Natural killer cell treated with Interleukin-12 subunit alpha and Interleukin-12 subunit beta and Interleukin-15 and Interleukin-18, amount 100 ng/mL, for 72 hours (primary cell): ENCODE data around the gene OR5I1. TPM values are rescaled to one million over a fixed set of nuclear protein-coding genes. Genes with fewer than 3 reads are reported as not detected.
"Not testable (repeated sequence)": the region's sequence is repeated elsewhere in the genome, so short reads cannot be mapped to it uniquely, and the experiment has no call there.

Source experiments
- ATAC-seq, 2 donors: fragments of 150-1000 bp; cut with Tn5 transposase in 1 of 2; sonication (Bioruptor Pico), chemical (Tn5 transposase) in 1 of 2; 2 replicates each; pipeline ENCODE4 v1.10.0; 2021
- DNase-seq: peaks from one replicate; pipeline ENCODE4 v3.0.0; 2022; ENCODE audit warnings: low spot score
- H3K27ac Mint-ChIP-seq, 2 donors: 1 replicate in 1 of 2; 2 replicates in 1 of 2; pipeline ENCODE4 v1.8.0; 2022; ENCODE audit warnings: mixed read lengths in 2 of 2, mild to moderate bottlenecking in 1 of 2, moderate library complexity in 1 of 2
- H3K27me3 Mint-ChIP-seq, 2 donors: 1 replicate in 1 of 2; 2 replicates in 1 of 2; pipeline ENCODE4 v1.8.0; 2022; ENCODE audit warnings: mixed read lengths in 2 of 2
- H3K36me3 Mint-ChIP-seq: one replicate; pipeline ENCODE4 v1.8.0; 2022; ENCODE audit warnings: mixed read lengths
- H3K4me1 Mint-ChIP-seq, 2 donors: 1 replicate in 1 of 2; 2 replicates in 1 of 2; pipeline ENCODE4 v1.8.0; 2022; ENCODE audit warnings: low read depth in 2 of 2, mixed read lengths in 2 of 2, mild to moderate bottlenecking in 1 of 2
- H3K4me3 Mint-ChIP-seq: one replicate; pipeline ENCODE4 v1.8.0; 2022; ENCODE audit warnings: mixed read lengths
- H3K9me3 Mint-ChIP-seq: 2 replicates; pipeline ENCODE4 v1.8.0; 2022; ENCODE audit warnings: mixed read lengths
- total RNA-seq, 2 donors: library from RNA; stranded (reverse); gene quantifications; one replicate each; pipeline ENCODE4 v1.2.3, GENCODE V29; 2022

The OR5I1 gene
- not detected for total RNA-seq

DNA sequence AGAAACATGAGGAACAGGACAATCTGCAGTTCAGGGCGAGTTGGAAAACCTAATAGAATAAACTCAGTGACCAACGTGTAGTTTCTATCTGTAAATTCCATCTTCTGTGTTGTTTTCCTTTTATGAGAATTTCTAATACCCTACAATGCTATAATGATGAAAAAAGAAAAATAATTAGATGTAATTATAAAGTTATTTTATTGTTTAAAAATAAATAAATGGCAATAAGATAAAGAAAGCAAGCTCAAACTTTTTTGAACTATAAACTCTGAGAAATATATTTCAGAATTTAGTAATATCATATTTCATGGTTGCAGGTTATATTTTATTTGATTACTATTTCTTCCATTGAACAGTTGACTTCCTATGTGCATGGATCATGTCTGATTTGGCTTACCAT lies at the start of gene OR5I1:
TSS of gene OR5I1 (minus strand) at position 101 of the 400 bp plus-strand sequence. CDS start at position 101, 0 bp downstream.
- Mint-ChIP-seq H3K9me3 (peaks cover 14% of the 10 kb centered on the region), H3K4me3 (no peak within 1 kb of the TSS), H3K36me3 (no peaks in the 10 kb centered on the region), H3K27me3 (no peaks in the 10 kb centered on the region), H3K4me1 (no peaks in the 10 kb centered on the region), H3K27ac (no peak within 1 kb of the TSS)
- ATAC-seq (no peak), DNase-seq (no peak)

- peaks cover 19% of the 10 kb centered on the region for H3K9me3 Mint-ChIP-seq
- no peak overlapping the region for H3K4me3 Mint-ChIP-seq
- no peaks in the 10 kb centered on the region for H3K4me1 Mint-ChIP-seq
- no peaks in the 10 kb centered on the region for H3K36me3 Mint-ChIP-seq
- H3K27ac Mint-ChIP-seq, result no peak overlapping the region
- ATAC-seq (no peak), DNase-seq (no peak)
- no peaks in the 10 kb centered on the region for H3K27me3 Mint-ChIP-seq
Measured at GRCh38 chr11:55970935-55971334, 34.7 kb upstream of the OR5I1 start.

- no peak within 1 kb of the TSS for H3K4me3 Mint-ChIP-seq
- no peak for DNase-seq
- no peak for ATAC-seq
- no peaks in the 10 kb centered on the region for H3K36me3 Mint-ChIP-seq
- no peak within 1 kb of the TSS for H3K27ac Mint-ChIP-seq
- H3K4me1 Mint-ChIP-seq, result no peaks in the 10 kb centered on the region
- H3K27me3 Mint-ChIP-seq, result no peaks in the 10 kb centered on the region
- H3K9me3 Mint-ChIP-seq, result peaks cover 19% of the 10 kb centered on the region
Measured at GRCh38 chr11:55969845-55970244, 33.6 kb upstream of the OR5I1 start, which contains the start of gene OR10AG1. Gene OR10AG1, minus strand, starts transcription at chr11:55969945. Its CDS starts 38 bp downstream, at chr11:55969907.

DNA sequence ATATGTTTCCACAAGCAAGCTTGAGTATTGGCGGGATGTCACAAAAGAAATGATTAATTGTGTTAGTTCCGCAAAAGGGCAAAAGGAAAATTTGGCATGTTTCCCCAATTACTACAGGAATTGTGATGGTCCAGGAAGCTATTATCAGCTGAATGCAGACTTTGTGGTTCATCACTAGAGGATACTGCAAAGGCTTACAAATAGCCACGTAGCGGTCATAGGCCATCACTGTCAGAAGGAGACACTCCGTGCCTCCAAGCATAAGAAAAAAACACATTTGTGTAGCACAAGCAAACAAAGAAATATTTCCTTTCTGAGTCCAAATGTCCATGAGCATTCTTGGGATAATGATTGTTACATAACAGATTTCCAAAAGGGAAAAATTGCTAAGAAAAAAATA lies 31.7 kb upstream of the OR5I1 start:
- no peak overlapping the region for H3K27ac Mint-ChIP-seq
- no peaks in the 10 kb centered on the region for H3K36me3 Mint-ChIP-seq
- no peaks in the 10 kb centered on the region for H3K27me3 Mint-ChIP-seq
- no peaks in the 10 kb centered on the region for H3K4me1 Mint-ChIP-seq
- DNase-seq (no peak), ATAC-seq (no peak)
- no peak overlapping the region for H3K4me3 Mint-ChIP-seq
- H3K9me3 Mint-ChIP-seq, result peaks cover 15% of the 10 kb centered on the region

DNA sequence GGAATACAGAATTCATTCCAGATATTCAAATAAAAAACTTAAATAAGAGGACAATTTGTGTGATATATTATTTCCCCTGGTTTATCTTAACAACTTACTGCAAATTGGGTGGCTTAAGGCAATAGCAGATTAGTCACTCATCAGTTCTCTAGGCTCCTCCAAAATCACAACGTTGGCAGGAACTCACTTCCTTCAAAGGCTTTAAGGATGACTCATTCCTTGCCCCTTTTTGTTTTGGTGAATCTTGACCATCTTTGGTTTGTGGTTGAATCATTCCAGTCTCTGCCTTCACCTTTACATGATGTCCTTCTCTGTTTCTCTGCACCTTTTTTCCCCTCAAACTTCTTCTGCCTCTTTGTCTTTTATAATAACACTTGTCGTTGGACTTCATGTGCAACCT lies 30.2 kb upstream of the OR5I1 start:
- Mint-ChIP-seq H3K9me3 (peaks cover 8% of the 10 kb centered on the region), H3K27ac (no peak overlapping the region)
- no peak for ATAC-seq

DNA sequence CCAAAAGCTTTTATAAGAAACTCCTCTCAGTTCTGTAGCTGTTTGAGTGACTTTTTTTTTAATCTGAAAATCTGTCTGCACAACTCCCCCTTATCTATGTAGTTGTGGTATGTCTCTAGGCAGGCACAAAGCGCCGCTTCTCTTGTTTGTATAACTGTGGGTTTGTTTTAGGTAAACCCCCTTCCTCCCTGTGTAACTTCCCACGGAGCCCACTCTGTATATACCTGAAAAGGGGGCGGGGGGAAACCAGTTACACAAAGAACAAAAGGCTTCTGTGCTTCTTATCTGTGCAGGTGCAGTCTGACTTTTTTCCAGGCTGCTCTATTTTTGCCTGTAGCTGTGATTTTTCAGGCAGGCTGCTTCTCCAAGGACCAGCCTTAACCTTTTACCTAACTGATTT lies 20.3 kb upstream of the OR5I1 start:
- H3K36me3 Mint-ChIP-seq, result no peaks in the 10 kb centered on the region
- H3K27ac Mint-ChIP-seq, result no peak overlapping the region
- no peak overlapping the region for H3K4me3 Mint-ChIP-seq
- H3K9me3 Mint-ChIP-seq, result peaks cover 7% of the 10 kb centered on the region
- H3K4me1 Mint-ChIP-seq, result no peaks in the 10 kb centered on the region
- ATAC-seq (no peak), DNase-seq (no peak)
- H3K27me3 Mint-ChIP-seq, result no peaks in the 10 kb centered on the region

More for the DNA sequence above, 30.2 kb upstream of the OR5I1 start:
- H3K4me1 Mint-ChIP-seq, result no peaks in the 10 kb centered on the region
- H3K27me3 Mint-ChIP-seq, result no peaks in the 10 kb centered on the region
- no peak overlapping the region for H3K4me3 Mint-ChIP-seq
- H3K36me3 Mint-ChIP-seq, result no peaks in the 10 kb centered on the region
- no peak for DNase-seq

GRCh38 chr11:55949330-55949729 lies 13.1 kb upstream of the OR5I1 start:
- H3K27ac Mint-ChIP-seq, result no peak overlapping the region
- no peaks in the 10 kb centered on the region for H3K36me3 Mint-ChIP-seq
- ATAC-seq (no peak), DNase-seq (no peak)
- H3K4me1 Mint-ChIP-seq, result no peaks in the 10 kb centered on the region
- H3K27me3 Mint-ChIP-seq, result no peaks in the 10 kb centered on the region
- no peak overlapping the region for H3K4me3 Mint-ChIP-seq
- peaks cover 20% of the 10 kb centered on the region for H3K9me3 Mint-ChIP-seq

DNA sequence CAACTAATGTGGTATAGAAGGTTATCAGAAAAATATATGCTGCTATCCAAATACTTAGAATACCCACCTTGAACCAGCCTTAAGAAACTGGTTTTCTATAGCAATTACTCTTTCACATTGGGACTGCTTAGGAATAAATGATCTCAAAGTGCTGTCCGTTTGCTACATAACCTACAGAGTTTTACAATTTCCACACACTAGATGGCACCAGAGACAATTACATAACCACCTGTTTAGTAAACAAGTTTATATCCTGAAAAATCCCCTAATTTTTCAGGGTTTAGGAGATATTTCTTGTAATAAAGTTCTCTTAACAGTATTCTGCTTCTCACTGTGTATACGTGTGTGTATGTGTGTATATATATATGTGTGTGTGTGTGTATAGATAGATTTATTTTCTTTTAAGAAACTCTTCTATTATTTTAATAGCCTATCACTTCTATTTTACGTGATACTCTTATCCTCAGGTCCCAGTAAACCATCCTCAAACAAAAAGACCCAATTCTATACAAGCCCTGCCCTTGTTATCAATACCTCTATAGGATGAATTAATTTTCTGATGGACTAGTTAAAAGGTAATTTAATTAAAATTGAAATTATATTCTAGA lies 6.7 kb upstream of the OR5I1 start:
- Mint-ChIP-seq H3K4me1 (no peaks in the 10 kb centered on the region), H3K4me3 (no peak overlapping the region), H3K27me3 (no peaks in the 10 kb centered on the region), H3K36me3 (no peaks in the 10 kb centered on the region), H3K9me3 (peaks cover 2% of the 10 kb centered on the region), H3K27ac (no peak overlapping the region)
- DNase-seq, result no peak
- no peak for ATAC-seq

DNA sequence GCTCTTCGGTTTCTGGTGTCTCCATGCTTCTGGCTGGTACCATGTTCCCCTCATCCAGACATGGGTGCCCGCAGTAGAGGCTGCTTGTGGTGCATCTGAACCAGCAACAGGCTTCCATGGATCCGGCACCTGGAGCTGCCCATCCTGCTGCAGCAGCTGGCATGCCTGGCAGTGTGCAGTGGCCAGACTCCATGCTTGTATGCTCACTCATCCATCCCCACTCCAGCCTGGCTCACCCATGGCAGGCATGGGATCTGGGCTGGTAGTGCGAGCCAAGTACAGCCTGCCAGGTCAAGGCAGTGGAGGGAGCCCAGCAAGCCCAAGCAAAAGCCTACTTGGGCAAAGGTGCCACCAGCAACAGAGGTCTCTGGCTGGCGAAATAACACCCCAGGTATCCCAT lies 15.7 kb downstream of the OR5I1 start:
- no peaks in the 10 kb centered on the region for H3K27me3 Mint-ChIP-seq
- H3K27ac Mint-ChIP-seq, result no peak overlapping the region
- ATAC-seq, result no peak
- no peaks in the 10 kb centered on the region for H3K36me3 Mint-ChIP-seq
- H3K4me3 Mint-ChIP-seq, result no peak overlapping the region
- no peaks in the 10 kb centered on the region for H3K4me1 Mint-ChIP-seq
- peaks cover 8% of the 10 kb centered on the region for H3K9me3 Mint-ChIP-seq
- no peak for DNase-seq

GRCh38 chr11:55914482-55914881 lies 21.7 kb downstream of the OR5I1 start, which contains the start of gene OR5W2:
Gene OR5W2, minus strand, starts transcription at chr11:55914582. Its CDS starts 0 bp downstream, at chr11:55914582.
- H3K36me3 Mint-ChIP-seq, result no peaks in the 10 kb centered on the region
- DNase-seq (no peak), ATAC-seq (no peak)
- H3K4me3 Mint-ChIP-seq, result no peak within 1 kb of the TSS
- no peak within 1 kb of the TSS for H3K27ac Mint-ChIP-seq
- no peaks in the 10 kb centered on the region for H3K27me3 Mint-ChIP-seq
- no peaks in the 10 kb centered on the region for H3K4me1 Mint-ChIP-seq
- peaks cover 11% of the 10 kb centered on the region for H3K9me3 Mint-ChIP-seq

DNA sequence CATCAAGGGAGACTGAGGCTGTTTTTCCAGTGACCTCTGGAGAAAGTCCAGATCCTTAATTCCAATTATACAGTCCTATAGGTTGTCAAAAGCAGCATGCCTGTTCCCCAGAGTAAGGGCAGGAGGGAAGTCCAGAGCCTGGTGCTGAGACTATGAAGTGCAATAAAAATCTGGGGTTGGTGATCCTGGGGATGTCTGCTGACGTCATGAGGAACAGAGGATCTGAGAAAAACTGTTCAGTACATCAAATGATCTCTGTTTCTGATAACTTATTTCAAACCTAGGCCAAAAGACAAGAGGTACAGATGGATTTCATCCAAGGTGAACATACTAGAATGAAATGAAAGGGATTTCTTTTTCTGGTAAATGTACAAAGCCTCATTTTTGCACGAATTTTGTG lies 33.9 kb downstream of the OR5I1 start:
- Mint-ChIP-seq H3K36me3 (no peaks in the 10 kb centered on the region), H3K4me1 (no peaks in the 10 kb centered on the region), H3K27ac (no peak overlapping the region), H3K27me3 (no peaks in the 10 kb centered on the region), H3K9me3 (peaks cover 14% of the 10 kb centered on the region), H3K4me3 (no peak overlapping the region)
- ATAC-seq, result no peak
- no peak for DNase-seq

DNA sequence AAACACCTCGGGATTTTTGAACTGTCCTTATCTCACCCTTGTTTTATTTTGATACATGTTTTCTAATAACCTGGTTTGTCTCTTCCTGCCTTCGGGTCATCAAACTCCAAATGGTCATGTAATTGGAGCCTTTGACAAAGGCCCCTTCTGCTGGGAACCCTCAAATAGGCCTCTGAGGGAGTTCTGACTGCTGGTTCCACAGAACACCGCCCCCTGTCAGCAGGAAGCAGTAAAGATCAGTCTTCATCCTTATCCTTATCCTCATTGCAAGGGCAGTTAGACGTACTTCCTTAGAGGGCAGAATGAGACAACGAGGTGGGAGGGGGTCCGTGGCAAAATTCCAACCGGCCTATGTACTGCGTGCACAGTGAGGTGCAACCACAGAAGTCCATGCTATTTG lies 41.0 kb downstream of the OR5I1 start:
- no peaks in the 10 kb centered on the region for H3K36me3 Mint-ChIP-seq

DNA sequence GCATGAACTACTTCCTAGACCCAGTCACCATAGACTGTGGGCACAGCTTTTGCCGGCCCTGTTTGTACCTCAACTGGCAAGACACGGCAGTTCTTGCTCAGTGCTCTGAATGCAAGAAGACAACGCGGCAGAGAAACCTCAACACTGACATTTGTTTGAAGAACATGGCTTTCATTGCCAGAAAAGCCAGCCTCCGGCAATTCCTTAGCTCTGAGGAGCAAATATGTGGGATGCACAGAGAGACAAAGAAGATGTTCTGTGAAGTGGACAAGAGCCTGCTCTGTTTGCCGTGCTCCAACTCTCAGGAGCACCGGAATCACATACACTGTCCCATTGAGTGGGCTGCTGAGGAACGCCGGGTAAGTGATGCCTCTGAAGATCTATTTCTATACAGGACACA lies 50.7 kb downstream of the OR5I1 start:
- not testable (repeated sequence) for H3K27ac Mint-ChIP-seq, H3K36me3 Mint-ChIP-seq, H3K27me3 Mint-ChIP-seq, H3K4me3 Mint-ChIP-seq, DNase-seq, ATAC-seq, H3K4me1 Mint-ChIP-seq
- H3K9me3 Mint-ChIP-seq, result peaks cover 13% of the 10 kb centered on the region

More for the DNA sequence above, 41.0 kb downstream of the OR5I1 start:
- H3K27me3 Mint-ChIP-seq, result no peaks in the 10 kb centered on the region
- no peak overlapping the region for H3K4me3 Mint-ChIP-seq
- H3K9me3 Mint-ChIP-seq, result peaks cover 4% of the 10 kb centered on the region
- DNase-seq (no peak), ATAC-seq (no peak)
- no peaks in the 10 kb centered on the region for H3K4me1 Mint-ChIP-seq
- no peak overlapping the region for H3K27ac Mint-ChIP-seq
